HG03159 (cell line): ENCODE measurements around the gene RBM26.

Experiments
- ATAC-seq: cut with Tn5 transposase; IDR thresholded peaks from one replicate; pipeline ENCODE4 v1.9.1; 2021; ENCODE audit warnings: mild to moderate bottlenecking, moderate library complexity; ENCODE audit not compliant: unreplicated experiment

The RBM26 gene, protein sequence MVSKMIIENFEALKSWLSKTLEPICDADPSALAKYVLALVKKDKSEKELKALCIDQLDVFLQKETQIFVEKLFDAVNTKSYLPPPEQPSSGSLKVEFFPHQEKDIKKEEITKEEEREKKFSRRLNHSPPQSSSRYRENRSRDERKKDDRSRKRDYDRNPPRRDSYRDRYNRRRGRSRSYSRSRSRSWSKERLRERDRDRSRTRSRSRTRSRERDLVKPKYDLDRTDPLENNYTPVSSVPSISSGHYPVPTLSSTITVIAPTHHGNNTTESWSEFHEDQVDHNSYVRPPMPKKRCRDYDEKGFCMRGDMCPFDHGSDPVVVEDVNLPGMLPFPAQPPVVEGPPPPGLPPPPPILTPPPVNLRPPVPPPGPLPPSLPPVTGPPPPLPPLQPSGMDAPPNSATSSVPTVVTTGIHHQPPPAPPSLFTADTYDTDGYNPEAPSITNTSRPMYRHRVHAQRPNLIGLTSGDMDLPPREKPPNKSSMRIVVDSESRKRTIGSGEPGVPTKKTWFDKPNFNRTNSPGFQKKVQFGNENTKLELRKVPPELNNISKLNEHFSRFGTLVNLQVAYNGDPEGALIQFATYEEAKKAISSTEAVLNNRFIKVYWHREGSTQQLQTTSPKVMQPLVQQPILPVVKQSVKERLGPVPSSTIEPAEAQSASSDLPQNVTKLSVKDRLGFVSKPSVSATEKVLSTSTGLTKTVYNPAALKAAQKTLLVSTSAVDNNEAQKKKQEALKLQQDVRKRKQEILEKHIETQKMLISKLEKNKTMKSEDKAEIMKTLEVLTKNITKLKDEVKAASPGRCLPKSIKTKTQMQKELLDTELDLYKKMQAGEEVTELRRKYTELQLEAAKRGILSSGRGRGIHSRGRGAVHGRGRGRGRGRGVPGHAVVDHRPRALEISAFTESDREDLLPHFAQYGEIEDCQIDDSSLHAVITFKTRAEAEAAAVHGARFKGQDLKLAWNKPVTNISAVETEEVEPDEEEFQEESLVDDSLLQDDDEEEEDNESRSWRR

DNA sequence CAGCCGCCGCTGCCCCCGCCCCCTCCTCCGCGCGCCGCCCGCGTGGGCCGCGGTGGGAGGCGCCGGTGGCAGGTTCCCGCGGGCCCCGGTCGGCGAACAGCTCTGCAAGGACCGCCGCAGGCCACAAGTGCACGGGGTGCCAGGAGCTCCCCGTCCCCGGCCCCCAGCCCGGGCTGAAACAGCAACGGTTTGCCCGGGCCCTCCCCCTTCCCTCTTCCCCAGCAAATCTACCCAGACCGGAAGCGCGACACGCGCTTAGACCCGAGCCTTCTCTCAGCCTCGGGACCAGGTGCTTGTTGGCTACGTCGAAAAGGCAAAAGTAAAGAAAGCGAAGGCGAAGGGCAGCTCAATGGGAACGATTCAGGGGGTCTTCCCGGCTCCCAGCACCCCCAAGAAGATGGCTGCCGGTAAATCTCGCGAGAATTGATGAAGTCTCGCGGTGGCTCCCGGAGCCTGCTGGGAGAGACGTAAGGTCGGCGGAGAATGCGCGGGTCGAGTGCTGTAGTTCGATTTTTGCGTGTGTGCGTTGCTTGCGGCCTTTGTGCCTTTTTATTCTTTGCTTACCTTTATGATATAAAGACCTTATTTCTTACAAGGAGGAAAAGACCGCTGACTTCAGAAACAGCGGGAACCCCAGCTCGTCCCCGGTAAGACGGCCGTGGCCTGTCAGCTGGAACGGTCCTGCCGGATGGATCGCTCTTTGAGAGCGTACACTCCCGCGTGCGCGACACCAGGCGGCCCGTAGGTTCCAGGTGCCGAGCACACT lies at the start of gene RBM26:
TSS of gene RBM26 (minus strand) at position 425 of the 766 bp plus-strand sequence. CDS start 481 bp downstream, outside the sequence.
- peak; percentile 79 for ATAC-seq

DNA sequence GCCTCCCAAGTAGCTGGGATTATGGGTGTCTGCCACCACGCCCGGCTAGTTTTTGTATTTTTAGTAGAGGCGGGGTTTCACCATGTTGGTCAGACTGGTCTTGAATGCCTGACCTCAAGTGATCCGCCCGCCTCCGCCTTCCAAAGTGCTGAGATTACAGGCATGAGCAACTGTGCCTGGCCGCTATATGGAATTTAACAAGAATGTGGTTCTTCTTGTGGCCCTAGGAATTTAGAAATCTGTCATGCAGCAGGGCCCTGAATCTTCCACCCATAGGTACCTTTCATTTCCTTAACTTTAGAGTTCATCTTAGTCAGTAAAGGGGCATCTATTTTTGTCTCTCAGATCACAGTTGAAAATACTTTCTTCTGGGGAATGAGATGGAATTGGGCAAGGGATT lies 49.3 kb upstream of the RBM26 start:
- ATAC-seq = no peak

DNA sequence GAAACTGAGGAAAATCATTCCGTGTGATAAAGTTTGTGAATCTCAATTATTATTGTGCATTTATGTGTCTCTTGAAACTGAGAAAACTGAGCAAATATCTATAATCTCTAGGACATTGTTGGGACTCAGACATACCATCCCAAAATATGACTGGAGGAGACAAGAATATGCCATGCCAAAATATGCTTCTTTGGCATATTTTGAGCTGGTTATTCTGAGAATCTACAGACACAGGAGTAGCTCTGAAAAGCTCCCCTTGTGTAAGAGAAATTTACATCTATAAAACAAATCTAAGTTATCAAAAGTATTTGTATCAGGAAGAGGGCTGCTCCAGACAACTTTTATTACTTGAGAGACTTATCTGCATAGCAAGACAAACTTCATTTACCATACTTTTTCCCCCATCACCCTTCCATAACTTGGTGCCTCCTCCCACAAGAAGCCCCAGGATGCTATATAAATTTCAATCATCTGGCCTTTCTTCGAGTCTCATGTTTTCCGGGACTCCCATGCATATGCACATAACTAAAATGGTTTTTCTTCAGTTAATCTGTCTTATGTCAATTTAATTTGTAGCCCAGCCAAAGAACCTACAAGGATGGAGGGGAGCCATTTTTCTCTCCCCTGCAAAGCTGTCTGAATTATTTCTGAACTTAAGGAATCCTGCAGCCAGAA lies 46.3 kb upstream of the RBM26 start:
- no peak for ATAC-seq

DNA sequence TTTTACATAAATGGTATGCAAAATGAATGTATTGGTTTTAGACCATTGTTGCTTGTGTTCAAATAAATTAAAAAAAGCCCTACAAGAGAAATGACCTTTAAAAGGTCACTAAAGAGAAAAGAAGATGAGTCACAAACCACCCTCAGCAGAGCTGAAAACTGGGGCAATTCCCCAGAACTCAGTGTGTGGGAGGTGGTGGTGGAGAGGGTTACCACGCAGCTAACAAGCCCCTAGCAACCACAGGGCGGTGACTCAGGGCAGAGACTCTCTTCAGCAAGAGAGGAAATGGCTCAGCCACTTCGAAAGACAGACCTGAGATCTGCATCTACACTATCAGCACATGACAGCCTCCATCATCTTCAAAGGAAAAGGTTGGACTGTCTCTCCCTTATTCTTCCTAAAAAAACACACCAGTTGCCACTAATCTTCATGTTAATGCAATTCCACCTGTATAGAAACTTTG lies 45.5 kb upstream of the RBM26 start:
- peak; percentile 100 for ATAC-seq

DNA sequence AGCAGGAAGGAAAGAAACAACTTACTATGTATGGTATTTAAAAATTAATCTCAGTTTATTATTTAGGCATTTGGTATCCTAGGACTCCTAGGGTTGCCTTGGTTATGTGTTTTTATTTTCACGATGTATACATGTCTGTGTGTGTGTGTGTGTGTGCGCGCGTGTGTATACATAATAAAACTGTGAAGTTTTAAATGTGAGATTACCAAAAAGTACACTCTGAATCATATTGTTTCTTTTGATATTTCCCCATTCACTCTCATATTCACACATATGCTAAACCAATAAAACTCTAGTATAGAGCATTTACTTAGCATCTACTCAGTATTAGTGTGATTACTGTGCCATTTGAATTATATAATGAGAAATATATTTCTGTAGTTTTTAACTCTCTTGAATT lies 44.1 kb upstream of the RBM26 start:
- ATAC-seq = no peak

DNA sequence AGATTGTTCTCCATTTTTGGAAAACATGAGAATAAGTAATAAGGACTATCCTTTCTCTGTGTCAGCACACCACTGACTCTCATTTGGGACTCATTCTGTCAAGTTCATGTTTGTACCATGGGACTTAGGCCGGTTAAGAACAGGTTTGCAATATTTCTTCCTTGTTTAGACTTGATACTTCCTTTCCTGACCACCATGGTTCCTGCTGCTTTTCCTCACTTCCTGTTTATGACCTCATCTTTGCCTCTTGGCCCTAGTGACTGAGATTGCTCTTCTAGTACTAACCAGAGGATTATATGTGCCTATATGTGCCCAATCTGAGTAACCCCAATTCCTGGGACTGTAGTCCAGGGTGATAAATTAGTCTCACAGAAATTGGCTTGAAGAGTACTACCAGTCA lies 42.4 kb upstream of the RBM26 start:
- ATAC-seq = no peak

DNA sequence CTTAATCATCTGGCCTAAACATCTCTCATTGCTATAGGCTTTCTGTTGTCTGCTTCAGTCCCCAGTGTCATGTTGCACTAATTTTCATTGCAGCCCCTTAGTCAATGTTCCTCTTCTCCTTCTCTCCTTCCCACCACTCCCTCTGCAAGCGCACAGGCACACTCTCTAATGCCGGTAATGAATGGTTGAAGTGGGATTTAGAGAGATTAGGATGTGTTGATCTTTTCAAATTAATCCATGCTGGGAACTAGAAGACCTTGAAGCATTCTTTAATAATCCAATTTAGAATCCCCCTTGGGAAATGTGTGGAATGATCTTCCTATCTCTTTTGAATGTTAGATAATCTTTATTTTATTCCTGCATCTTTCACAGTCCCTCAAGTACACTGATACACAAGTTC lies 41.7 kb upstream of the RBM26 start:
- no peak for ATAC-seq

DNA sequence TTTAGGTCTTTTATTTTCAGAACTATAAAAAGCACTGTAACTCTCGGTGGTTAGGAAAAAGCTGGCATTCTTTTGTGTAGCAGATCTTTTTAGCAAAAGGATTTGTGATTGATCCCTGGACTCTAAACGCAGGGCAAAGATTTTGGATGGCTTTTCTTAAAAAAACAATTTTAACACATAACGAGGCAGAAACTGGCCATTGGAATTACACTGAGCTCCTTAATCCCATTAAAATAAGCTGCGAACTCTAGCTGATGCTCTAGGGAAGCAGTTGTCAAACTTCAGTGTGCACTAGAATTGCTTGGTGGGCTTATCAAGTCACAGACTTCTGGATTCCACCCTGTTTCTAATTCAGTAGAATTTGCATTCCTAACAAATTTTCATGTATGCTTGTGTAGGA lies 41.1 kb upstream of the RBM26 start:
- ATAC-seq = no peak

DNA sequence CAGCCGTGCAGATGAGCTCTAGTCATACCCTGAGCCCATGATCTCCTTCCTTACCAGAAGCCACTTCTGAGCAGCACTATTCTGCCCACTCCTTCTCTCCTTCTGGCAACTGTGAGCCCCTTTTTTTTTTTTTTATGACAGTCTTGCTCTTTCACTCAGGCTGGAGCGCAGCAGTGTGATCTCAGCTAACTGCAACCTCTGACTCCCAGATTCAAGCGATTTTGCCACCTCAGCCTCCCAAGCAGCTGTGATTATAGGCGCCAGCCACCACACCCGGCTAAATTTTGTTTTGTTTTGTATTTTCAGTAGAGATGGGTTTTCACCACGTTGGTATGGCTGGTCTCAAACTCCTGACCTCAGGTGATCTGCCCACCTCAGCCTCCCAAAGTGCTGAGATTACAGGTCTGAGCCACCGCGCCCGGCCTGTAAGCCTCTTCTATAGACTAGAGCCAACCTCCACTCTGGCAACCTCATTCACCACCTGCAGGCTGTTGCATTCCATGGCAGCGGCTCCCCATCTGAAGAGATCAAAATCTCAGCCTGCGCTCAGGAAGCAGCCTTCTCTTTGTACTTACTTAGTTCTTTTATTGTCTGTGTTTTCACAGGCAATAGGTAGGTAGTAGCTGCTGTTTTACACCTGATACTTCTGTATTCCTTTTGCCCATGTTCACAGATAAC lies 40.1 kb upstream of the RBM26 start:
- no peak for ATAC-seq

DNA sequence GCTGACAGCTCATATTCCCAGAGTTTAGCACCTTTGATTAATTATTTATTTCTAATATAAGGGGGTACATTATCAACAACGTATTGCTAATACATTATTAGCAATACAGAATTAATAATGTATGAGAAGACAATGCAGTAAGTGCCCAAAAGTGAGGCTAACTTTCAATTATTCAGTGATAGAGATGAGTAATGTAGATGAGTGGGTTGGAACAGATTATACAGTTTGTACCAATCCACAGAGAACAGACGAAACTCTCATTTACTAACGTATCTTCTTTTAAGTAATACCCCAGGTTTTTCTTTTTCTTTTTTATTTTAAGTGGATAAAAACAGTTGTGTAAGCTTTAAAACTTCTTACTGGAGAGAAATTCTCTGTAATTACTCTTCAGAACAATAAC lies 36.7 kb upstream of the RBM26 start:
- no peak for ATAC-seq

DNA sequence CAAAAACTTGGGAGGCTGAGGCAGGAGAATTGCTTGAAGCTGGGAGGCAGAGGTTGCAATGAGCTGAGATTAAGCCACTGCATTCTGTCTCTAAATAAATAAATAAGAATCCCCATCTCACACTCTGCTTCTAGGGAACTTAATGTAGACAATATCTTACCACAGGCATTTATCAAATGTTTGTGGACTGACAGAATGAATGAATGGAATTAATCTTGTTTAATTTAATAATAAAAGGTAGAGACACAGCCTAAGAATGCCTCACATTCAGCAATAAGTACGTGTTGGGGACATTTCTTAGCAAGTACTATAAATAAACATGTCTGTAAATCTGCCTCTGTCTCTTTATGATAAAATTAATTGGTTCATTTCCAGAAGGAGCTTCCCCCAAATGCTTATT lies 36.2 kb upstream of the RBM26 start:
- ATAC-seq = no peak

DNA sequence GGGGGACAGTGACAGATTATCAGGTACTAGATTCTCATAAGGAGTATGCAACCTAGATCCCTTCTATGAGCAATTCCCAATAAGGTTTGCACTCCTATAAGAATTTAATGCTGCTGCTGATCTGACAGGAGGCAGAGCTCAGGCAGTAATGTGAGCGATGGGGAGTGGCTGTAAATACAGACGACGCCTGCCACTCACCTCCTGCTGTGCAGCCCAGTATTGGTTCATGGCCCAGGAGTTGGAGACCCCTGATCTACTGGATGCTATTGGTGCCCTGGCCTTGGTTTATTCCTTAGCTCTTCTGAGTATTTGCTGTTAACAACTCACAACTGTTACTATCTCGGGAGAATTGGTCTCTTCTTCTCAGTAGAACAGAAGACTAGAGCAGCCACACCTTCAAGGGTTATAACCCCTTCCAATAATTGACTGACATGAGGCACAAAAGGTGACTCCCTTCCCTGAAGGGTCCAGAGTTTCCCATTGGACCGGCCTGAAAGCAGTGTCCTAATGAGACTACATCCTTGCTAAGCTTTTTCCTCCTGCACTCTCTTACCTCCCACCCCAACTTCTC lies 35.0 kb upstream of the RBM26 start:
- ATAC-seq = no peak

DNA sequence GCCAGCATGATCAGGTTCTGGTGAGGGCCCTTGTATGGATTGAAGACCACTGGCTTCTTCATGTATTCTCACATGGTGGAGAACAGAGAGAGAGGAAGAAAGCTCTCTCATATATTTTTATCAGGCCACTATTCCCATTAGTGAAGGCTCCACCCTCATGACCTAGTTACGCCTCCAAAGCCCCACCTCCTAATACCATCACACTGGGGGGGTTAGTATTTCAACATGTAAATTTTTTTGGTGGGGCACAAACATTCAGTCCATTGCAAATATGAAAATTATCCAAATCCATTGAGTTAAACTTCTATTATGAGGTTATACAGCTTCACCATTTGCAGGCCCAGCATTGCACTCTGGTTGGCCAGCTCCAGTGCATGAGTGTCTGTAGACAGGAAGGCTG lies 33.2 kb upstream of the RBM26 start:
- ATAC-seq = no peak

DNA sequence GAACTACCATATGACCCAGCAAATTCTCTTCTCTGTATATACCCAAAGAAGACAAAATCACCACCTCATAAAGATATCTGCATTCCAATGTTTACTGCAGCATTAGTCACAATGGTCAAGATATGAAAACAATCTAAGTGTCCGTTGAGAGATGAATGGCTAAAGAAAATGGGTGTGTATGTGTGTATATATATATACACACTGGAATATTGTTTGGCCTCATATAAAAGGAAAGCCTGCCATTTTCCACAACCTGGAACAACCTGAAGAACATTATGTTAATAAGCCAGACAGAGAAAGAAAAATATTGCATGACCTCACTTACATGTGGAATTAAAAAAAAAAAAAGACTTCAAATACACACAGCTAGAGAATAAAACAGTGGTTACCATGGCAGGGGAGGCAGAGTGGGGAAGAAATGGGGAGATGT lies 29.5 kb upstream of the RBM26 start:
- no peak for ATAC-seq

DNA sequence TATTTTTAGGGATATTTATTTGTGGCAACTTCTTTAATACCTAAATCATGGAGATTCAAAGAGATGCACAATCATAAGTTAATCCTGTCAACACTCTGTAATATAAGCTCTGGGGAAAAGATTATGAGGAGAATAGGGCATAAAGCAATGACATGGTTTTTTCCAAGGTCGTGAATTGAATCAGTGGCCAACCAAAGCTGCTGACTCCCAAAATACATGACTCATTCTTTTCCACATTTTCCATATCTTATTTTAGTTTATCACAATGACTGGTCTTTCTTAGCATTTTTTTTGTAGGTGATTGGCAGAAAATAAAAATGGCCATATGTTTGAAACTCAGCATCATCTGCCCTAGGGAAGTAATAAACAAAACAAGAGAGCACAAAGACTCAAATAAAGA lies 28.5 kb upstream of the RBM26 start:
- no peak for ATAC-seq

DNA sequence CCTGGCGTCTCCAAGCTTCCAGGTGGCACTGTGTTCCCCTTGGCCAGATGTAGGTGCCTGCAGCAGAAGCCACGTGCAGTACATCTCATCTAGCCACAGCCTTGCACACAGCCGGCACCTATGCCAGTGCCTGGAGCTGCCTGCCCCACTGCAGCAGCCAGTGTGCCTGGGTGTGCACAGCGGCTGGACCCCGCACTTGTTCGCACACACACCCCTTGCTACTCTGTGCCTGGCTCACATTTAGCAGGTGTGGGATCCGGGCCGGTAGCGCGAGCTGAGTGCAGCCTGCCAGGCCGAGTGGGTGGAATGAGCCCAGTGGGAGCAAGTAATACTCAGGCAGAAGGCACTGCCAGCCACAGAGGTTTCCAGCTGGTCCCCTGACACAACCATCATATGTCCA lies 26.9 kb upstream of the RBM26 start:
- ATAC-seq = no peak

DNA sequence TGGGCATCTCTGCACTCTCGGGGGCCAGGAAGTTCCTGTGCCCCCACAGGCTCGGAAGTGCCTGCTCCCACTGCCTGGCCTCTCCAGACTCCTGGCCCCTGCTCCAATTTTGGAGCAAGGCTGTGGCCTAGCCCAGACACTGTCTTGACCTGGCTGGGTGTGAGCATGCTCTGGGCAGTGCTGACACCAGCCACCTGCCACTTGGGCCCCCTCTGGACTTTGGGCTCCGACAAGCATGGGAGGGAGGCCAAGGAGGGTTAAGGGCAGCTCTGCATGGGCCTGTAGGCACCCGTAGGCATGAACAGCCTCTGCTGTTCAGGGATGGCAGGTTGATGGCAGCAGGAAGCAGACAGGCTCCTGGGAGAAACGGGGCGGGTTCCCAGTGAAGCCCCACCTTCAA lies 26.0 kb upstream of the RBM26 start:
- no peak for ATAC-seq

DNA sequence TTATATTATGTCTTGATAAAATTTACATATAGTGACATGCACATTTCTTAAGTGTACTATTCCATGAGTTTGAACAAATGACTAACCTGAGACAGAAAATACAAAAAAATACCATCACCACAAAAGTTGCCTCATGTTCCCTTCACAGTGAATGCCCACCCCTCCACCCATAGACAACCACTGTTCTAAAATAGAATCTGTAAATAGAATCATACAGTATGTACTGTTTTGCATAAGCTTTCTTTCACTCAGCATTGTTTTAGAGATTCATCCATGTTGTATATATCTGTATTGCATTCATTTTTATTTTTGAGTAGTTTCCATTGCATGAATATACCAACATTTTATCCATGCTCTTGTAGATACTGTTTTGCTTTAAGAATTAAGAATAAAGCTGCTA lies 23.3 kb upstream of the RBM26 start:
- no peak for ATAC-seq

DNA sequence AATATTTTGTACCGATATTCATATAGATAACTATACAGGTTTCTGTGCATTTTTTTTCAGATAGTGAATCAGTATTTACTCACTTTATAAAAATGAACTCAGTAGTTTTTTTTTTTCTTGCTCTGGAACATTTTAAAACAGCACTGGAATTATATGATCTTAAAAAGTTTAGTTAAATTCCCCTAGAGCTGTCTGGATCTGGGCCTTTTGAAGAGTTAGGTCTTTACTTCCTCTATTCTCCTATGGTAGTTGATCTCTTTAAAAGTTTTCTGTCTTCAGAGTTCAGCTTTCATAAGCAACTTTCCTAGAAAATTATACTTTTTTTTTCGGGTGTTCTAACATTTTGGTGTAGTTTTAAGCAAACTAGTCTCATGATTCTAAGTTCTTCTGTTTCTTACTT lies 21.8 kb upstream of the RBM26 start:
- no peak for ATAC-seq

DNA sequence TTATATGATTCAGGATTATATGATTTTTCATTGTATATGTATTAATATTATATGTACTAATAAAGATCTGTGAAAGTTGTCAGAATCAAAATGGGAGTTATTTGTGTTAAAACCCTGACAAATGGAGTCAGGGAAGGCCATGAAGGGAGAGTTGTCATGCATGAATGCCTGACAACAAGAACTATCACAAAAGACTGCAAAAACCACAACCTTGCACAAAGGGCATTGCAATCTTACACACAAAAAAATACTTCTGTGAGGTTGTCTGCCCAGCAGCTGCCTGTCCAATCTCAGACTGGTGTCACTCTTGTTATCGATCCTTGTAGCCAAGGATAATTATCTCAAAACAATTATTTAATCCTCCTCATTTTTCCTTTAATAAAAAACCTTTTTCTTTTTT lies 21.2 kb upstream of the RBM26 start:
- no peak for ATAC-seq
